IPS-NIHi11 (cell line): ENCODE data around the gene ENG.
"Not testable (repeated sequence)": the region's sequence is repeated elsewhere in the genome, so short reads cannot be mapped to it uniquely, and the experiment has no call there.

Experiments used
- DNase-seq: peaks from one replicate; pipeline ENCODE4 v3.0.0; 2012; ENCODE audit warnings: mixed read lengths, low spot score

ENG gene

GRCh38 chr9:127791085-127791484 is 63.4 kb downstream of the ENG start:
- no peak for DNase-seq

- DNase-seq = no peak
These were observed 64.2 kb downstream of the ENG start for GRCh38 chr9:127790094-127790855.

DNA sequence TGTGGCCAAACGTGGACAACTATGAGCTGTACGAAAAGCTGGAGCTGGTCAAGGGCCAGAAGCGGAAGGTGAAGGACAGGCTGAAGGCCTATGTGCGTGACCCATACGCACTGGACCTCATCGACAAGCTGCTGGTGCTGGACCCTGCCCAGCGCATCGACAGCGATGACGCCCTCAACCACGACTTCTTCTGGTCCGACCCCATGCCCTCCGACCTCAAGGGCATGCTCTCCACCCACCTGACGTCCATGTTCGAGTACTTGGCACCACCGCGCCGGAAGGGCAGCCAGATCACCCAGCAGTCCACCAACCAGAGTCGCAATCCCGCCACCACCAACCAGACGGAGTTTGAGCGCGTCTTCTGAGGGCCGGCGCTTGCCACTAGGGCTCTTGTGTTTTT is 65.3 kb downstream of the ENG start:
- no peak for DNase-seq

DNA sequence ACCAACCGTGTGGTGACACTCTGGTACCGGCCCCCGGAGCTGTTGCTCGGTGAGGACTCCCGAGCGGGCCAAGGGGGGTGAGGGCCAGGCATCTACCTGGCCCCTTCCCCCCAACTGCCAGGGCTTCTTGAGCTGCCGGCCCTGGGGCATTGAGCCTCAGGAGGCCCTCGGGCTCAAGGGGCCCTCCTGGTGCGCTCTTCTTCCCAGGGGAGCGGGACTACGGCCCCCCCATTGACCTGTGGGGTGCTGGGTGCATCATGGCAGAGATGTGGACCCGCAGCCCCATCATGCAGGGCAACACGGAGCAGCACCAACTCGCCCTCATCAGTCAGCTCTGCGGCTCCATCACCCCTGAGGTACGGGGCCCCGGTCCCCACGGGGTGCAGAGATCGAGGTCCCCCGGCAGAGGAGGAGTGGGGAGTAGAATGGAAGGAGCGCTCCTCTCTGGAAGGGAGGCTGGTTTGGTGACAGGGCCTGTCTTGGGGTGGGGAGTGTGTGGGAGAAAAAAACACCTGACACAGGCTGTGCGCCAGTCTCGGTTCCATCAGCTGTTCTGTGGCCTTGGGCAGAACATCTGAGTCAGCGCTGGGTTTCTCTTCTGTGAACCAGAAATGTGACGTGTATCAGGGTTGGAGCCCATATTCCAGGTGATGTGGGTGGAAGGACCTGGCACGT is 66.0 kb downstream of the ENG start:
- DNase-seq = no peak

DNA sequence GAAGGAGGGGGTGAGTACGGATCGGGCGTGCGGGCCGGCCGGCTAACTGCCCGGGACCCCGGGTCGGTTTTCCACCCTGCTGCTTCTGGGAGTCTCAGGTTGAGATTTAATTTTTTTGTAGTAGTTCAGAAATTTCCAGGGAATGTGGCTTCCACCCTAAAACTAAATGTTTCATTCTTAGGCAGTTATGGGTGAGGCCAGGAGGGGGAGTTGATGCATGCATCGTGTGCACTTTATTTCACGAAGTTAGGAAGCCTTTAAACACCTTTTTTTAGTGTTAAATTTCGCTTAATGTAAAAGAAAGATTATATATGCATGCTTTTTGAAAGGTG is 67.7 kb downstream of the ENG start:
- DNase-seq = no peak

GRCh38 chr9:127785933-127786772 is 68.3 kb downstream of the ENG start, which contains the start of gene CDK9:
Gene CDK9, plus strand, starts transcription at chr9:127786034. Its CDS starts 115 bp downstream, at chr9:127786149.
- peak; percentile 93 for DNase-seq

DNA sequence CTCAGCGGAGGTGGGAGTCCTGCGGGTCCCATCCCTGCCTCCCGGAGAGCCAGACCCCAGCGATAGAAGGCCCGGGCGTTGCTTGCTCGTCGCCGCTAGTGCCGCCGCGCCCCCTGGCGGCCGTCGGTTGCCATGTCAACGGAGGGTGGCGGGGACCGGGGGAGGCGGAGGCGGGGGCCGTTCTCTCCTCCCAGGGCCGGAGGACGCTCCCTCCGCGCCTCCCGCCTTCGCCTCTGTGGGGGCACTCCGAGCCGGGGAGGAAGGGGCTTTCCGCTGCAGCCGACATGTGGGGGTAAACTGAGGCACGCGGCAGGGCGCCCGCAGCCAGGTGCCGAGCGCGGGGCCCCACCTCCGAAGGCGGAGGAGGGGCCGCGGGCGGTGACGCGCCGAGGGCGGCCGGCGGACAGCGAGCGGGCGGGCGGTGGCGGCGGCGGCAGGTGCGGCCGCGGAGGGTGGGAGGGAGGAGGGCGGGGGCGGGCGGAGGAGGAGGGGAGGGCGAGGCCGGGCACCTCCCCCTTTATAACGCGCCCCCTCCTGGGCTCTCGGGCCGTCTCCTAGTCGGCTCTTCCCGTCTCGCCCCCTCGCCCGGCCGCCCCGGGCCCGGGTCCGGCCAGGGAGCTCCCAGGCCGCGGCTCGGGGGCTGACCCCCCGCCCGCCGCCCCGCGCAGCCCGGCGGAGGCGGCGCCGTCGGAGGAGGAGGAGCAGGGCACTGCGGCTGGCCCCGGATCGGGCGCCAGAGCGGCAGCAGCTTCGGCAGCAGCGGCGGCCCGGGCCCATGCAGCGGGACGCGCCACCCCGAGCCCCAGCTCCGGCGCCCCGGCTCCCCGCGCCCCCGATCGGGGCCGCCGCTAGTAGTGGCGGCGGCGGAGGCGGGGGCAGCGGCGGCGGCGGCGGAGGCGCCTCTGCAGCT is 69.2 kb downstream of the ENG start:
- peak; percentile 93 for DNase-seq

DNA sequence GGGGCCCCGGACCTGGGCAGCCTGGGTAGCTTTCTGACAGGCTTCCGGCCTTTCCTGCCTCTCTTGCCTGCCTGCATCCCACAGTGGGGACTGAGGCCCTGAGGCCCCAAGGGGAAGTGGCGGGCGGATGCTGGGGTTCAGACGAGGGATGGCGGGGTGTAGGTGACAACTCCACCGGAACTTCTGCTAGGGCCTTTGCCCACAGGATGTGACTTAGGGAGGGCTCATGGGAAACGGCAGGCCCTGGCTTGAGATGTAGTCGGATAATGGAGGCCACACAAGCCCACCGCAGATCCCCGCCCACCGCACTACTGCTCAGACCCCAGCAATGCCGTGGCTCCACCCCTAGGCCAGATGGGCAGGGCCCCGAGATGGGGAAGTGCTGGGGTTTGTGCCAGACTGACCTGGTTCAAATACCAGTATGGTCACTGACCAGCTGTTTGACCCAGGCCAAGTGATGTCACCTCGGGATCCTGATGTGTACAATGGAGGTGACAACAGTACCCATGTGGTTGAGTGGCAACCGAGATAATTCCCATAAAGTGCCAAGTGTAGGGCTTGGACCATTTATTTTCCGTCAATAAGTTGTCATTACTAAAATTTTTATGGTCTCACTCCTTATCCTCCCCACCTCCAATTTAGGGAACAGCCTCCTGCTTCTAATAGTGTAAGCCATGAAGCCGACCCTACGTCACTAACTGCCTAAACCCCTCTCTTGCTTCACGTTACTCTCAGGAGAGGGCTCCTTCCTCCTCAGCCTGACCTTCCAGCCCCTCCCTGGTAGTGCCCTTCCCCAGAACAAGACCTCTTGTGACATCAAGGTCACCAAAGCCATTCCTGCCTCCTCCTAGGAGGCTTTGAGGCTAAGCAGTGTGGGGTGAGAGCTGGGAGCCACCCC is 71.1 kb downstream of the ENG start:
- DNase-seq = no peak

GRCh38 chr9:127781806-127782205 is 72.7 kb downstream of the ENG start:
- DNase-seq = no peak

DNA sequence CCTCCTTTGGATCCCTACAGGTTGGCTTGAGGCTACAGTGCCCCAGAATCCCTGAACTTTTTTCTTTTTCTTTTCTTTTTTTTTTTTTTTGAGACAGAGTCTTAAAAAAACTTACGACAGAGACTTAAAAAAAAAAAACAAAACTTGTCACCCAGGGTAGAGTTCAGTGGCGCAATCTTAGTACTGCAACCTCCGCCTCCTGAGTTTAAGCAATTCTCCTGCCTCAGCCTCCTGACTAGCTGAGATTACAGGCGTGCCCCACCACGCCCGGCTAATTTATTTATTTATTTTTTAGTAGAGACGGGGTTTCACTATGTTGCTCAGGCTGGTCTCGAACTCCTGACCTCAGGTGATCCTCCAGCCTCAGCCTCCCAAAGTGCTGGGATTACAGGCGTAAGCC is 73.5 kb downstream of the ENG start:
- not testable (repeated sequence) for DNase-seq

DNA sequence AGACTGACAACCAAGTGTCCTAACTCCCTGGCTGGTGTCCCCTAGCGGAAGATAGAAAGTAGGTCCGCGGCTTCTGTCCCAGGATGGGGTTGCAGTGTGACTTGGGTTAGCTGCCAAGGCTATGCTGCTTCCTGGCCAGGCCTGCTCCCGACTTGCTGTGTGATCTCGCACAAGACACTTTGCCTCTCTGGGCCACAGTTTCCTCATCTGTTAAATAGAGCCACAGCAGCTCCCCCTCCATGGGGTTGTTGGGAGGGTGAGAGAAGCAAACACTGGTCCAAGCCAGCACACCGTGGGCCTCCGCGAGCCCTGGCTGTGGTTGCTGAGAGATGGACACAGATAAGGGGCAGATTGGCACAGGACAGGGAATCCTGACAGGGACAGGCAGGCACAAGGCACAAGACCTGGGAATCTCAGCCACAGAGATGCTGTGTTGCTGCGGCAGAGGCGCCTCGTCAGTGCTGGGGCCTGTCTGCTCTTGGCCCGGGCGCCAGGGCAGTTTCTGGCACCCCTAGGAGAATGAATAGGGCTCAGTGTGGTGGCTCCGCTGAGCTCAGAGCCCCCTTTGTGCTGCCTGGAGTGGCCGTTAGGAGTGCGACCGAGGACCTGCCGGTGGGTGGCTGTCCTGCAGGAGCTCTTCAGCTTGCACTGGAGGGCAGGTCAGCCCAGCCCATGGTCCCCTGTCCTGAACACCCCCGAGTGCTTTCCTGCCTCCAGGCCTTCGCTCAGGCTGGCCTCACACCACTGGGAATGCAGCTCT is 74.2 kb downstream of the ENG start:
- no peak for DNase-seq

DNA sequence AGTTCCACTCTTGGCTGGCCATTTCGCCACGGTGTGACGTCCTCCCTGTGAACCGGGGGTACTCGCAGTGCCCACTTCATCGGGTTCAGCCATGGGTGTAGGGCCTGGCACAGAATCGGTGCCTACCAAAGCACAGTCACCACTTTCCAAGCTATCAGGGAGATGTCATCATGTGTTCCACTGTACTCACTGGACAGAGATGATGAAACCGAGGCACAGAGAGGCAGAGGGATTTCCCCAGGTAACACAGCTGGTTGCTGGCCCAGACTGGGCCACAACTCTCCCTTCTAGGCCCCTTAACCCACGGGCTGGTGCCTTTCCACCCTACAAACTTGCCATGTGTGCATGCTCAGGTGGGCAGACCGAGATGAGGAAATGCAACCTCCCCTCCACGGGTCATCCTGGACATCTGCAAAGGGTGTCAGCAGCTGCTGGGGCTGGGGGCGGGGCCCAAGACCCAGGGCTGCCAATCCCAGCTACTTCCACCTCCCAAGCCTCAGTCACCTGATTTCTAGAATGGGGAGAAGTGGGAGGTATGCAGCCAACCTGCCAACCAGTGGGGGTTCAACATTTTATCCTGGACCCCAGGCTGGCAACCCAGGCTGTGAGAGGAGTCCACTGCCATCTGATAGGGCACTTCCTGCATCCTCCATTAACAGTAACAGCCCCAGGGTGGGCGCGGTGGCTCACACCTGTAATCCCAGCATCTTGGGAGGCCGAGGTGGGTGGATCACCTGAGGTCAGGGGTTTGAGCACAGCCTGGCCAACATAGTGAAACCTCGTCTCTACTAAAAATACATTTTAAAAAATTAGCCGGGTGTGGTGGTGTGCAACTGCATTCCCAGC is 75.1 kb downstream of the ENG start:
- no peak for DNase-seq

DNA sequence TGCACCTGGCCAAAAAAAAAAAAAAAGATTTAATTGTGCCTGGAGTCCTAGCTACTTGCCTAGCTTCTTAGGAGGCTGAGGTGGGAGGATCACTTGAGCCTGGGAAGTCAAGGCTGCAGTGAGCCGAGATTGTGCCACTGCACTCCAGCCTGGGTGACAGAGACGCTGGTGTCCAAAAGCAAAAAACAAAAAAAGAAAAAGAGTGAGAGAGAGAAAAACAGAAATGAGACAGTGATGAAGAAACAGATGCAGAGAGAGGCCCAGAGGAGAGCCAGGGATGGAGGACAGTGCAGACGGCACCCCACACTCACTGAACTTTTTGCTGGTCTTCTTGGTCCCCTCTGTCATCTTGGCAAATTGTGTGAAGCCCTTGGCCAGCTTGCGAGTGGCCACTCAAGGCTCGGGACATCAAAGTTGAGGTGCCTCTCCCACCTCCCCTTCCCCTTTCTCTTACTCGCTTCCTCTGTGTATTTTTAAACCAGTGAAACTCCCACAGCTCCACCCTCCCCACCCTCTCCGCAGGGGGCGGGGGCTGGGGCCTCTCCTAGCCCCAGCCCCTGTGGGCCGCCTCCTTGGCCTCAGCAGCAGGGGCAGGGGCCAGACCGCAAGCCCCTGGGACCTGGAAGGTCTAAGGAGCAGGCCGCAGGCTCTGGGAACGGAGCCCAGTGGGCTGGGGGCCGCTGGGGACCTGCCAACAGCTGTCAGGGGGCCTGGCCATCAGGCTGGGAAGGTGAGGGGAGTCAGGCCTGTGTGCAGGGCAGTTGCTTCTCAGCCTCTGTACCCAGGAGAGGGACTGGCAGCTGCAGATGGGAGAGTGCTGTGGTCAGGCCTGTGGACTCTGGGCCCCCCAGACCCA is 76.0 kb downstream of the ENG start, which contains the start of gene SH2D3C:
Gene SH2D3C (minus strand): TSS at position 387 of the 856 bp plus-strand sequence. CDS start 39 bp downstream, at position 348.
- DNase-seq = no peak

DNA sequence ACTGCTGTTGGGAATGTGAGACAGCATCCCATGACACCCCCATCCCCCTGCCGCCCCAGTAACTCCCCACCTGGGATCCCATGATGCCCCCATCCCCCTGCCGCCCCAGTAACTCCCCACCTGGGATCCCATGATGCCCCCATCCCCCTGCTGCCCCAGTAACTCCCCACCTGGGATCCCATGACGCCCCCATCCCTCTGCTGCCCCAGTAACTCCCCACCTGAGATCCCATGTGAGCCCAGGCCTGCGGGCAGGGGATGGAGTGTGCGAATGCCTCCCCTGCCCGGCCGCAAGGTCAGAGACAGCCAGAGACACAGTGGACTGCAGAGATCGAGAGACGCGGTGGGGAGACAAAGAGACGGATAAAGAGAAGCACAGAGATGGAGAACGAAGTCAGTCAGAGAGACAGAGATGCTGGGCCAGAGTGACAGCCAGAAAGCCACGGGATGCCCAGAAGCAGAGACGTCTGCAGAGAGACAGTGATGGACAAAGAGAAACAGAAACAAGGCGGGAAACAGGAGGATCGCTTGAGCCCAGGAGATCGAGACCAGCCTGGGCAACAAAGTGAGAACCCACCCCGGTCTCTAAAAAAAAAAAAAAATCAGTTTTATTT is 77.0 kb downstream of the ENG start:
- DNase-seq = no peak

- no peak for DNase-seq
These were observed 77.6 kb downstream of the ENG start for GRCh38 chr9:127776924-127777289.

GRCh38 chr9:127776195-127776923 is 78.1 kb downstream of the ENG start:
- DNase-seq = no peak

GRCh38 chr9:127773981-127774380 is 80.5 kb downstream of the ENG start:
- DNase-seq = no peak
